SIG-M5 treated with dmso at 0.1 percent for 504 hours (cell line): ENCODE measurements around the gene SLC9A9.
A peak's percentile ranks its signal among the peaks of the same experiment; 100 is the strongest.

ENCODE experiments used
- DNase-seq: peaks from one replicate; lab custom pipeline; 2025; ENCODE audit not compliant: unreplicated experiment; lab: John Stamatoyannopoulos, UW

SLC9A9 gene

GRCh38 chr3:143848704-143849103 is 436 bp upstream of the SLC9A9 start:
- no peak for DNase-seq

- no peak for DNase-seq
Measured at GRCh38 chr3:143843587-143843986, 4.7 kb downstream of the SLC9A9 start.

- no peak for DNase-seq
Measured at GRCh38 chr3:143840636-143841035, 7.6 kb downstream of the SLC9A9 start.

- DNase-seq = no peak
Measured at GRCh38 chr3:143839980-143840379, 8.3 kb downstream of the SLC9A9 start.

- no peak for DNase-seq
Measured at GRCh38 chr3:143837076-143837475, 11.2 kb downstream of the SLC9A9 start.

GRCh38 chr3:143835312-143835711 is 13.0 kb downstream of the SLC9A9 start:
- DNase-seq = no peak

GRCh38 chr3:143832433-143832832 is 15.8 kb downstream of the SLC9A9 start:
- no peak for DNase-seq

- no peak for DNase-seq
Measured at GRCh38 chr3:143831994-143832393, 16.3 kb downstream of the SLC9A9 start.

GRCh38 chr3:143831208-143831607 is 17.1 kb downstream of the SLC9A9 start:
- DNase-seq = peak; percentile 48

- no peak for DNase-seq
Measured at GRCh38 chr3:143830786-143831185, 17.5 kb downstream of the SLC9A9 start.

GRCh38 chr3:143830063-143830462 is 18.2 kb downstream of the SLC9A9 start:
- no peak for DNase-seq

- no peak for DNase-seq
Measured at GRCh38 chr3:143827425-143827824, 20.8 kb downstream of the SLC9A9 start.

- peak; percentile 65 for DNase-seq
Measured at GRCh38 chr3:143826296-143826695, 22.0 kb downstream of the SLC9A9 start.

GRCh38 chr3:143825513-143825912 is 22.8 kb downstream of the SLC9A9 start:
- DNase-seq = no peak

- no peak for DNase-seq
Measured at GRCh38 chr3:143824735-143825385, 23.4 kb downstream of the SLC9A9 start.

- DNase-seq = no peak
Measured at GRCh38 chr3:143822798-143823197, 25.5 kb downstream of the SLC9A9 start.

- DNase-seq = no peak
Measured at GRCh38 chr3:143822374-143822773, 25.9 kb downstream of the SLC9A9 start.

GRCh38 chr3:143821862-143822261 is 26.4 kb downstream of the SLC9A9 start:
- DNase-seq = no peak

GRCh38 chr3:143820466-143821221 is 27.6 kb downstream of the SLC9A9 start:
- DNase-seq = no peak

GRCh38 chr3:143819890-143820289 is 28.4 kb downstream of the SLC9A9 start:
- DNase-seq = no peak

- peak; percentile 96 for DNase-seq
Measured at GRCh38 chr3:143814443-143814889, 33.8 kb downstream of the SLC9A9 start.

- no peak for DNase-seq
Measured at GRCh38 chr3:143812481-143812880, 35.8 kb downstream of the SLC9A9 start.

GRCh38 chr3:143811602-143812001 is 36.7 kb downstream of the SLC9A9 start:
- peak; percentile 42 for DNase-seq
